Ovary (tissue), 9 donors: ENCODE results near the gene ZNF500. TPM values are rescaled to one million over a fixed set of nuclear protein-coding genes. Genes with fewer than 3 reads are reported as not detected.
A peak's percentile ranks its signal among the peaks of the same experiment; 100 is the strongest.

ENCODE experiments used
- DNase-seq, 5 donors: peaks; one replicate each; pipeline ENCODE4 v3.0.0-alpha.2; 2019 to 2020
- H3K27ac ChIP-seq, 2 donors: fragments of 200-600 bp; one replicate each; pipeline versions ENCODE4 v1.5.1 to v1.8.0; 2019 to 2022
- H3K27me3 ChIP-seq: fragments of 200-600 bp; one replicate; pipeline ENCODE4 v1.8.0; 2022
- H3K36me3 ChIP-seq: fragments of 200-600 bp; sonication (generic); one replicate; pipeline ENCODE4 v1.5.1; 2019
- H3K4me1 ChIP-seq: one replicate; pipeline ENCODE4 v1.8.1; 2013; ENCODE audit warnings: mild to moderate bottlenecking, moderate library complexity; ENCODE audit not compliant: insufficient read depth
- H3K4me3 ChIP-seq: fragments of 200-600 bp; sonication (generic); one replicate; pipeline ENCODE4 v1.5.1; 2017
- H3K9me3 ChIP-seq, 2 donors: fragments of 200-600 bp in 1 of 2; sonication (generic) in 1 of 2; one replicate each; pipeline versions ENCODE4 v1.5.1 to v1.8.1; 2013 to 2019; ENCODE audit warnings: mild to moderate bottlenecking in 1 of 2, moderate library complexity in 1 of 2
- EP300 ChIP-seq: sonication (generic); formaldehyde crosslinking; IDR thresholded peaks from one replicate; pipeline ENCODE4 v1.6.1; 2017; ENCODE audit warnings: antibody characterized with exemption
- POLR2A ChIP-seq: fragments of 450-650 bp; IDR thresholded peaks from one replicate; pipeline ENCODE4 v1.6.1; 2017; ENCODE audit warnings: antibody characterized with exemption, mild to moderate bottlenecking, moderate library complexity
- WGBS, 3 donors: extraction: QIAGEN DNeasy Blood & Tissue Kit in 1 of 3; methylation state at CpG; one replicate each; pipeline versions ENCODE4 v1.1.5 to v1.1.7; 2013 to 2017; 5-methylcytosine and 5-hydroxymethylcytosine counted together
- intact Hi-C, 4 donors: fragments of 100-400 bp; cut with DNase I; formaldehyde crosslinking; loops; one replicate each; pipeline versions ENCODE4 v1.11.0 to v1.15.1; 2022 to 2023
- polyA plus RNA-seq, 2 donors: library from polyadenylated mRNA; stranded (reverse); fragments of 200-250 nt in 1 of 2; fragments of 350-450 nt in 1 of 2; fragmentation: Illumina TruSeq in 1 of 2; extraction: RNeasy Lipid Tissue Mini Kit (QIAGEN cat#74804) in 1 of 2; gene quantifications; one replicate each; pipeline ENCODE4 v1.2.3, GENCODE V29; 2013 to 2014
- total RNA-seq, 7 donors: library from RNA; depleted of rRNA in 2 of 7; stranded (reverse); fragments of >200 nt in 2 of 7; fragmentation: NEBNext Ultra II Directional in 3 of 7; extraction: Animal tissue kit (Norgen Biotek cat#: 25700) in 3 of 7; gene quantifications; one replicate each; pipeline versions ENCODE4 v1.1.0 to v1.2.4, GENCODE V29; 2016 to 2023
- TF ChIP-seq, protein P1 (sequence below), 3 donors: fragments of 450-650 bp in 2 of 3; fragments of 200-600 bp in 1 of 3; IDR thresholded peaks; one replicate each; pipeline versions ENCODE4 v1.5.1 to v1.8.0; 2016 to 2022; ENCODE audit warnings: antibody characterized with exemption in 3 of 3, mild to moderate bottlenecking in 1 of 3
- donor health status: DM: no; HTN: no; CAD: no; lungs with moderate emphysema.
- donor health status: DM: no; HTN: no; CAD: no.
- donor health status: Bipolar disorder and iron deficiency.
- donor health status: DM: yes; HTN: yes; CAD: no.
- donor health status: DM: no; HTN: no; CAD: no.
- donor health status: DM: yes; HTN: yes; CAD: no.

ZNF500 gene
- total and polyA plus RNA-seq, 9 donors = 4.7 to 27.7 (median 22.1) TPM

DNA sequence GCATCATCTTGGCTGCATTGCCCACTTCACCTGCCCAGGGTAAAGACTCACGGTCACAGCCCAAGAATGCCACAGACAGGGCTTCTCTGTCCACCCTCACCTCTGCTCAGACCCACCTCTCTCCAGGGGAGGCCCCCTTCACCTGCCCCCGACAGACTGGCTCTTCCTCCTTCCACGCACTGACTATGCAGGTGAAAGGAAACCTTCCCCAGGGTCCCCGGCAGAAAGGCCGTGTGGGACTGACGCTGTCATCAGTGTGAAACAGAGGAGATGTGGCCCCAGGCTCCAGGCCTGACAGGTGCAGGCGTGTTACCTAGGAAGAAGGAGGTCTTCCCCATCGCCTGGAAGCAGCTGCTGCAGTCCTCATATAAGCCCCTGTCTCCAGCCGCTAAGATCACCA, 44.8 kb upstream of the ZNF500 start:
- Histone ChIP-seq H3K27me3 (no peaks in the 10 kb centered on the region), H3K27ac (no peak overlapping the region), H3K36me3 (no peaks in the 10 kb centered on the region), H3K9me3 (no peaks in the 10 kb centered on the region), H3K4me1 (no peaks in the 10 kb centered on the region), H3K4me3 (no peak overlapping the region)
- DNase-seq = no peak
- TF ChIP-seq POLR2A (no peak), EP300 (no peak)
- TF ChIP-seq, protein P1, sequence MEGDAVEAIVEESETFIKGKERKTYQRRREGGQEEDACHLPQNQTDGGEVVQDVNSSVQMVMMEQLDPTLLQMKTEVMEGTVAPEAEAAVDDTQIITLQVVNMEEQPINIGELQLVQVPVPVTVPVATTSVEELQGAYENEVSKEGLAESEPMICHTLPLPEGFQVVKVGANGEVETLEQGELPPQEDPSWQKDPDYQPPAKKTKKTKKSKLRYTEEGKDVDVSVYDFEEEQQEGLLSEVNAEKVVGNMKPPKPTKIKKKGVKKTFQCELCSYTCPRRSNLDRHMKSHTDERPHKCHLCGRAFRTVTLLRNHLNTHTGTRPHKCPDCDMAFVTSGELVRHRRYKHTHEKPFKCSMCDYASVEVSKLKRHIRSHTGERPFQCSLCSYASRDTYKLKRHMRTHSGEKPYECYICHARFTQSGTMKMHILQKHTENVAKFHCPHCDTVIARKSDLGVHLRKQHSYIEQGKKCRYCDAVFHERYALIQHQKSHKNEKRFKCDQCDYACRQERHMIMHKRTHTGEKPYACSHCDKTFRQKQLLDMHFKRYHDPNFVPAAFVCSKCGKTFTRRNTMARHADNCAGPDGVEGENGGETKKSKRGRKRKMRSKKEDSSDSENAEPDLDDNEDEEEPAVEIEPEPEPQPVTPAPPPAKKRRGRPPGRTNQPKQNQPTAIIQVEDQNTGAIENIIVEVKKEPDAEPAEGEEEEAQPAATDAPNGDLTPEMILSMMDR (IDR thresholded peaks at IDR 0.05) = no peak
- 83 to 89% (median 85%) methylated on average over 9 of the region's 9 CpGs for WGBS, 3 donors
- intact Hi-C loops = no loop called here

DNA sequence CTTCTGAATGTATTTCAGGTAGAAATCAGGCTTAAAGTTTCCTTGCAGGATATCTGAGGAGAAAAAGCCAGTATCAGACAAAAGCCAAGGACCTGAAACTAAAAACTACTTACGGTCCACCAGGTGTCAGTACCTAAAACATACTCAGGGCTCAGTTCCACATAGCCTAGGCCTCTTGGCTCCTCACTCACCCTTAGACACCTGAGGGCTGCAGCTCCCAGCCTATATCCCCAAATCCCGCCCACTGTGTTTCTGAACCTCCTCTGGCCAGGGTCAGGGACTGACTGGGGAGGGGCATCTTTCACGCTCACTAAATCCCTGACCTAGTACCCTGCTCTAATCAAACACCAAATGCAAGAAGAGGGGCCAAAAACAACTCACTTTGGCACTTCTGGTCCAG, 44.3 kb upstream of the ZNF500 start:
- Histone ChIP-seq H3K27me3 (no peaks in the 10 kb centered on the region), H3K9me3 (no peaks in the 10 kb centered on the region), H3K4me3 (no peak overlapping the region), H3K4me1 (no peaks in the 10 kb centered on the region), H3K27ac (no peak overlapping the region), H3K36me3 (no peaks in the 10 kb centered on the region)
- no peak for DNase-seq
- TF ChIP-seq, protein P1 (IDR thresholded peaks at IDR 0.05) = no peak
- no peak for TF ChIP-seq POLR2A
- no peak for TF ChIP-seq EP300
- WGBS, 3 donors = 83 to 97% (median 88%) methylated on average over 3 of the region's 3 CpGs
- intact Hi-C loops = no loop called here

DNA sequence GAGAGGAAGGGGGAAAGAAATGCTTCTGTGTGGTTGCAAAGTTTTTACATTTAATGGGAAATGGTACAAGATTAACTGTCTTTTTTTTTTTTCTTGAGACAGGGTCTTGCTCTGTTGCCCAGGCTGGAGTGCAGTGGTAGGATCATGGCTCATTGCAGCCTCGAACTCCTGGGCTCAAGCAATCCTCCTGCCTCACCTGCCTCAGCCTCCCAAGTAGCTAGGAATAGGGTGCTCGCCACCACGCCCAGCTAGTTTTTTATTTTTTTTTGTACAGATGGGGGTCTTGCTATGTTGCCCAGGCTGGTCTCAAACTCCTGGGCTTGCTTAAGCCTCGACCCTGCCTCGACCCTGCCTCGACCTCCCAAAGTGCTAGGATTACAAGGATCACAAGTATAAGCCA, 39.3 kb upstream of the ZNF500 start:
- WGBS, 3 donors = 90 to 96% (median 93%) methylated on average over 6 of the region's 6 CpGs
- H3K9me3 ChIP-seq = no peaks in the 10 kb centered on the region
- intact Hi-C loops = no loop called here
- H3K27ac ChIP-seq = no peak overlapping the region
- H3K36me3 ChIP-seq = no peaks in the 10 kb centered on the region
- TF ChIP-seq POLR2A (no peak), EP300 (no peak)
- TF ChIP-seq, protein P1 (IDR thresholded peaks at IDR 0.05) = no peak
- no peak overlapping the region for H3K4me3 ChIP-seq
- no peak for DNase-seq
- peaks cover 6% of the 10 kb centered on the region for H3K4me1 ChIP-seq
- no peaks in the 10 kb centered on the region for H3K27me3 ChIP-seq

DNA sequence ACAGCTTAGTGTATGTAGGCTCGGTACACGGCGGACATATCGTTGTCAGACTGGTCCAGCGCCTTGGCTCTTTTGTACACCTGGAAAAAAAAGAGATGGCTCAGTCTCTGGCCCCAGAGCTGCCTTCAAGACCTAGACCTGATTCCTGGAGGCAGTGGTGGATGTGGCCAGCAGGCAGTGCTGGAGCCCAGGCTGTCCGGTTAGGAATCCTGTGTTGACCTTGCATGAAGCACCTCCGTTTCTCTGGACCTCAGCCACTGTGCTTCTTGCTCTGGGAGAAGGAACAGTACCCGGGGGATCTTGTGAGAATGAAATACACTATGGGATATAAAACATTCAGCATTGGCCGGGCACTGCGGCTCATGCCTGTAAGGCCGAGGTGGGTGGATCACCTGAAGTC, 38.3 kb upstream of the ZNF500 start:
- Histone ChIP-seq H3K4me3 (no peak overlapping the region), H3K27me3 (no peaks in the 10 kb centered on the region), H3K9me3 (no peaks in the 10 kb centered on the region), H3K4me1 (peaks cover 7% of the 10 kb centered on the region), H3K36me3 (no peaks in the 10 kb centered on the region), H3K27ac (peak overlapping the region in 1 of 2 donors; percentile 23)
- intact Hi-C loops = no loop called here
- no peak for DNase-seq
- TF ChIP-seq EP300 (no peak), POLR2A (no peak)
- TF ChIP-seq, protein P1 (IDR thresholded peaks at IDR 0.05) = no peak
- WGBS, 3 donors = 67 to 70% (median 69%) methylated on average over 11 of the region's 11 CpGs
